ENCODE measurements around the gene ICAM3. TPM values are rescaled to one million over a fixed set of nuclear protein-coding genes. Genes with fewer than 3 reads are reported as not detected.

Gene ICAM3
- total RNA-seq, 1 experiment from 2014 or later: 8.3 TPM

- TF ChIP-seq TCF7L2 (IDR thresholded peaks at IDR 0.05; ENCODE audit: borderline replicate concordance, extremely low read depth, insufficient read depth, insufficient read length) (no peak), SP1 (IDR thresholded peaks at IDR 0.05; ENCODE audit: low read depth) (peak; percentile 48; the same call in 1 of the 2 replicates), POLR2AphosphoS5 (IDR thresholded peaks at IDR 0.05; ENCODE audit: low read depth, low read length) (peak; percentile 38), SRF (IDR thresholded peaks at IDR 0.05; ENCODE audit: low read depth) (no peak)
Measured at GRCh38 chr19:10289167-10289835, 50.1 kb downstream of the ICAM3 start (continued).

GRCh38 chr19:10288662-10289166 is 50.7 kb downstream of the ICAM3 start:
- ATAC-seq (peak; percentile 68), DNase-seq (ENCODE audit: low read depth, low spot score) (peak; percentile 74)
- Histone ChIP-seq H3K4me3 (replicated peaks in 1 of 2; ENCODE audit: low read depth in 1 of 2, low read length in 2 of 2) (peak overlapping the region; percentile 77 to 91), H3K9ac (ENCODE audit: low read length) (peak overlapping the region; percentile 94), H2AFZ (ENCODE audit: low read depth, low read length, poor library complexity, severe bottlenecking) (no peak overlapping the region), H3K4me1 (ENCODE audit: control insufficient read depth in 1 of 2, insufficient read depth in 2 of 2, low read length in 2 of 2) (peaks cover 13 to 63% of the 10 kb centered on the region in 2 experiments), H3K27ac (ENCODE audit: low read depth, low read length) (peak overlapping the region; percentile 76), H3K79me2 (ENCODE audit: insufficient read depth, low read length) (peaks cover 16% of the 10 kb centered on the region; the same call in 1 of the 2 replicates), H3K4me2 (ENCODE audit: low read length) (peak overlapping the region; percentile 100), H3K9me2 (ENCODE audit: insufficient read depth) (no peaks in the 10 kb centered on the region), H4K20me1 (ENCODE audit: insufficient read depth) (no peaks in the 10 kb centered on the region), H3K27me3 (ENCODE audit: insufficient read depth, low read length) (no peaks in the 10 kb centered on the region), H3K36me3 (ENCODE audit: control insufficient read depth in 1 of 2, insufficient read depth in 2 of 2, low read length in 2 of 2) (peaks cover 2 to 12% of the 10 kb centered on the region in 2 experiments; a peak in 3 of 4 replicates), H3K9me3 (ENCODE audit: control insufficient read depth in 1 of 2, insufficient read depth in 1 of 2, low read depth in 1 of 2, low read length in 2 of 2) (no peaks in the 10 kb centered on the region)
- ChIA-PET CTCF (interaction anchor here (1.0 to 3.2 kb wide), 10 partner anchors 8 to 356 kb away, joined by 3 to 30 read pairs (median 8); partner anchors contain the start of gene CDC37), POLR2A (interaction anchor here (0.7 to 2.6 kb wide), 14 partner anchors 8 to 132 kb away, joined by 3 to 26 read pairs (median 5); partner anchors contain the start of genes FDX2, PDE4A, RAVER1 and TYK2), RAD21 (ENCODE audit: low non-redundant PET in 1 of 2, low total read pairs in 2 of 2, uncharacterized antibody in 2 of 2, unreplicated experiment in 2 of 2) (interaction anchor here (1.0 to 1.1 kb wide), 2 partner anchors 45 to 46 kb away, joined by 4 to 6 read pairs; partner anchors contain the start of gene RAVER1 (in 1 of the 2))
- TSS peak; percentile 57 for BruUV-seq (replicated peaks)
- intact Hi-C loops (cut with micrococcal nuclease): loop anchor here (2.0 kb wide), 1 partner anchor 44 kb away; the partner anchor contains the start of gene RAVER1
- TF ChIP-seq EGR1 (IDR thresholded peaks at IDR 0.05; ENCODE audit: low read depth) (no peak), SP1 (IDR thresholded peaks at IDR 0.05; ENCODE audit: low read depth) (no peak), POLR2AphosphoS5 (IDR thresholded peaks at IDR 0.05; ENCODE audit: low read depth, low read length) (no peak), EZH2phosphoT487 (IDR thresholded peaks at IDR 0.05; ENCODE audit: borderline replicate concordance) (no peak), ATF3 (IDR thresholded peaks at IDR 0.05) (no peak), YY1 (IDR thresholded peaks at IDR 0.05; ENCODE audit: extremely low read depth, insufficient replicate concordance, low read depth, low read length) (no peak), EZH2 (IDR thresholded peaks at IDR 0.05) (no peak), ZFX (IDR thresholded peaks at IDR 0.05) (no peak), SIN3A (IDR thresholded peaks at IDR 0.05; ENCODE audit: low read depth) (no peak), RAD21 (IDR thresholded peaks at IDR 0.05; ENCODE audit: low read depth) (no peak)
